NCI-H187 treated with DMSO at 0.1 percent for 48 hours (cell line): ENCODE results near the gene NOX4.
"Not testable (repeated sequence)": the region's sequence is repeated elsewhere in the genome, so short reads cannot be mapped to it uniquely, and the experiment has no call there.

Experiments
- DNase-seq: peaks from one replicate; lab custom pipeline; 2025; lab: John Stamatoyannopoulos, UW

NOX4 gene

DNA sequence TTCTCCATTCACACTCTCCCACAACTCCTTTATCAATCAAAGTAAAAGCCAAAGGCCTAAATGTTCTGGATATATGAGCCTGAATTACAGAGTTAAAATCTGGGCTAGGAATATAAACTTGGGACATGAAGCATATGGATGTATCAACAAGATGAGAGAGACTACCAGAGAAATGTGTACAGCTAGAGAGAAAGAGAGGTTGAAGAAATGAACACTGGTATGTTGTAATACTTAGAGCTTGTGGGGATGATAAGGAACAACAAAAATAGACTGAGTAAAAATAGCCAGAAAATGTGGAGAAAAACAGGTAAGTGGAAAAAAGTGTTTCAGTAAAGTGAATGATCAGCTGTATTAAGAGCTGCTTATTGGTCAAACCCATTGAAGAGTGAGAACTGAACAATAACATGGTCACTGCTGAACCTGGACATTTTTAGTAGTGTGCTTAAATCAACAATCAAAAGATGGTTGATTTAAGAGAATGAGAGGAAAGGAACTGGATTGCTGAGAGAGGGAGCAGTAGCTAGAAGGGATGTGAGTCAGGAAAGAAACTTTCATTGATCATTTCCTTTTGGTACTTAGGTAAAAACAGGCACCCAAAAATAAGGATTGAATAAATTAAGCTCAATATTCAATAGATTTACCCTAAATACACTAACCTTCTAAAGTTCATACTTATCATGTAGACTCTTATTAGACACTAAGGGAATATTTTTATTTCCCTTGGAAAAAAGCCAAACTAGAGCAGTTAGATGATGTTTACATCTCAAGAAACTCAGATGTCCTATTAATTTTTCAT lies 111.0 kb downstream of the NOX4 start:
- not testable (repeated sequence) for DNase-seq

GRCh38 chr11:89378986-89379385 lies 112.2 kb downstream of the NOX4 start:
- DNase-seq: not testable (repeated sequence)

- not testable (repeated sequence) for DNase-seq
Measured at GRCh38 chr11:89369356-89369755, 121.8 kb downstream of the NOX4 start.

GRCh38 chr11:89364856-89365255 lies 126.3 kb downstream of the NOX4 start:
- DNase-seq: not testable (repeated sequence)

DNA sequence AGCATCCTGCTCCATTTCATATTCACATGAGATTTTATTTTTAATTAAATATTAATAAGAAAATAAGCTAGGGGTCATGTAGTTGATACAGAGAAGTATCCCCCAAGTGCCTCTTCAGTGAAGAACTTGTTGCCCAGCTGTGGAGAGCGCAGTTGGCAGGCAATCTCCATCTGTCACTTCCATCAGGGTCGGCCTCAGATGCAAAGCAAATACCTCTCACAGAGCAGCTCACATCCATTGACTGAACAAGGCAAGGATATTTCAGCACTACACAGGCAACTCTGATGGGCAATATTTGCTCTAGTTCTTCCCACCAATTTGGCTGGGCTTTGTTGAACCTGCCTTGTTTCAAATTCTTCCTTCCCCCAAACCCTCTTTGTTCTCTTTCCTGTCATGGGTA lies 129.4 kb downstream of the NOX4 start:
- no peak for DNase-seq

- not testable (repeated sequence) for DNase-seq
Measured at GRCh38 chr11:89359208-89359607, 132.0 kb downstream of the NOX4 start.

GRCh38 chr11:89358761-89359160 lies 132.4 kb downstream of the NOX4 start:
- DNase-seq: no peak

GRCh38 chr11:89355646-89356045 lies 135.5 kb downstream of the NOX4 start:
- no peak for DNase-seq

DNA sequence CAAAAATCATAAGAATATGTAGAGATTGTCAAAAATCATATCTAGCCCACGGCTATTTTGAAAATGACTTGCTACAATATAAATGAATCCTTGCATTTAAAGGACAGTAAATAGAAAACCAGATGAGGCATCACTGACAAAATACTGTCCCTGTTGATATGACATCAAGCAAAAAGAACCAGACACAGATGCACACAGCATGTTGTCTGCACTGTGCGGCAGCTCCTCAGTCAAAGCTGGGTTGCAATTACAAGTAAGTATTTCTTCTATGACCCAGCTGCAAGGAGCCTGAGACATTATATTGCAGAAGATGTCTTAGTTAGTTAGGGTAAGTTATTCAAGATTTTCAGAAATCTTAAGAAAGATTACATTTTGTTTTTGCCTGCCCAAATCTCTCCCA lies 136.7 kb downstream of the NOX4 start:
- not testable (repeated sequence) for DNase-seq

GRCh38 chr11:89347071-89347470 lies 144.1 kb downstream of the NOX4 start:
- no peak for DNase-seq

DNA sequence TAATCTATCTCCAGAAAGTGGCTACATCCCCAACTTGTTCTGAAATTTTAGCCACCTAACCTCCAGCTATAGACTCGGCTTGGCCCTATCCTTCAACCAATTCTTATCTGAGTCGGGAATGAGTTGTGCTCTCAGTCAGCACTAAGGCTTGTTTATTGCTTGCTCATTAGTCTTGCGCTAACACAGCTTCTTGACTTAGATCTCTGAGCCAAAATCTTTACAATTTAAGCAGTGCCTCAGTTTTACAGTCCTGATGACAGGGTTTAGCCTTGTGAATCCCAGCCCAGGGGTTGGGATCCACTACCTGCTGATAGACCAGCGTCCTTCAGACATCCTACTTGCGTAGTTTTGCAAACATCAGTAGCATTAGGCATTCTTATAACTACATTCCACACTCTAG lies 144.6 kb downstream of the NOX4 start:
- DNase-seq: no peak

GRCh38 chr11:89342880-89343572 lies 148.1 kb downstream of the NOX4 start:
- not testable (repeated sequence) for DNase-seq

DNA sequence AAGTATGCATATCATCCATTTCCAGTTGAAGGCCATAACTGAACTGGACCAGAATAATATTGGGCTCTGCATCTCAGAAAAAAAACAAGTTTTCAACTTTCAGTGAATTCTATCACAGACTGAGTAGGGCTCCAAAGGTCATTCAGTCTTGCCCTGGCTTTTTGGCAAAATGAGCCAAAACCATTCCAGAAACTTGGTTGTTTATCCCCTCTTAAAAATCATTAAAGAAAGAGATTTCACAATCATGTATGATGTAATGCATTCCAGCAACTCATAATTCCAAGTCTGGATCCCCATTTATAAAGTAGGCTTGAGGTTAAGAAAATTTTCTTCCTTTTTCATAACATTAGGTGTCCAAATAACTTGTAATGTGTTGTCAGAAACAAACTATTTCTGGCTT lies 150.7 kb downstream of the NOX4 start:
- not testable (repeated sequence) for DNase-seq

DNA sequence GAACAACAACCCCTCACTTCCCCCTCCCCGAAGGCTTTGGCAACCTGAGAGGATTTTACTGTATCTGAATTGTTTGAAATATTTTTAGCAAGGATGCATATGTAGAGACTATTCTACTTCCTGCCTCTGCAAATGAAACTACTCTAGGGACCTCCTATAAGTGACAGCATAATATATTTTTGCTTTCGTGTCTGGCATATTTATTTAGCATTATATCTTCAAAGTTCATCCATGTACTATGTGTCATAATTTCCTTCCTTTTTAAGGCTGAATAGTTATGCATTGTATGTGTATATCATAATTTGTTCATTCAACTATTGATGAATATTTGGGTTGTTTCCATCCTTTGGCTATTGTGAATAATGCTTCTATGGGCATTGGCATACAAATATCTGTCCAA lies 153.1 kb downstream of the NOX4 start:
- not testable (repeated sequence) for DNase-seq

DNA sequence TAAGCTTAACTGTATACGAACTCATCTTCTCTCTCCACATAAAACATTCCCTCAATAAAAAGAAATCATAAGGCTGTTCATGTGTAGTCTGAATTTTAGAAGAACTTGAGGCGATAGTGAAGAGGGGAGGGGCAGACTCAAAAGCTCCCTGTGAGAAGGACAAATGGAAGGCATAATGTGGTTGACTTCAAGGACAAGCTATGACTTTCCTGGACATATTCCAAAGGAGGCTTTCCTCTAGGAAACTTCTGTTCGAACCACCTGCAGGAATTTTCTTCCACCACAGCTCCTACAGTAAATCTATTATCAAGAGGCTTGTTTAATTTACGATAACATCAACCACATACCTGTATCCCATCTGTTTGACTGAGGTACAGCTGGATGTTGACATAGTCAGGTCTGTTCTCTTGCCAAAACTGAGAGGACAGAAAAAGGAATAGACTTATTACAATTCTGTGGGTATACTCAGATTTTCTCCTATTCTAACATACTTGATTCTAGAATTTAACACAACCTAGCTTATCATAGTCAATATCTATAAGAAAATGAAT lies 154.0 kb downstream of the NOX4 start:
- DNase-seq: not testable (repeated sequence)

GRCh38 chr11:89333704-89334103 lies 157.5 kb downstream of the NOX4 start:
- DNase-seq: not testable (repeated sequence)

- DNase-seq: not testable (repeated sequence)
Measured at GRCh38 chr11:89331940-89332339, 159.2 kb downstream of the NOX4 start.

- DNase-seq: no peak
Measured at GRCh38 chr11:89327885-89328284, 163.3 kb downstream of the NOX4 start.

- DNase-seq: no peak
Measured at GRCh38 chr11:89321401-89321800, 169.8 kb downstream of the NOX4 start.

DNA sequence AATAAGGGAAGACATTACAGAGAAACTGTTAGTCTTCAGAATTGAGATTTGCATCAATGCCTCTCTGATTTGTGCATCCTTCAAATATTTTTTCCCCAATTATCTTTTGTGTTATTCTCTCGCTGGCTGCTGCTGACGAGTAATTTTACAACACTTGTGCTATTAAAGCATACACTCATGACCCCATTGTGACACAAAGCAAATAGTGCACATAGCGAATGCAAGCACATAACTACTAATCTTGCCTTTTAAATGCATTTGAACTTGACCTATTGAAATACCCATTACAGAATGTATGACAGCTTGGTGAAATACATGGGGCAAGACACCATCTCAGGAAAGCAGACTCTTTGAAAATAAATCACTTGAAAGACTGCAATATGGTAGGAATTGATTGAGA lies 180.6 kb downstream of the NOX4 start:
- not testable (repeated sequence) for DNase-seq

GRCh38 chr11:89309321-89309985 lies 181.7 kb downstream of the NOX4 start:
- not testable (repeated sequence) for DNase-seq

DNA sequence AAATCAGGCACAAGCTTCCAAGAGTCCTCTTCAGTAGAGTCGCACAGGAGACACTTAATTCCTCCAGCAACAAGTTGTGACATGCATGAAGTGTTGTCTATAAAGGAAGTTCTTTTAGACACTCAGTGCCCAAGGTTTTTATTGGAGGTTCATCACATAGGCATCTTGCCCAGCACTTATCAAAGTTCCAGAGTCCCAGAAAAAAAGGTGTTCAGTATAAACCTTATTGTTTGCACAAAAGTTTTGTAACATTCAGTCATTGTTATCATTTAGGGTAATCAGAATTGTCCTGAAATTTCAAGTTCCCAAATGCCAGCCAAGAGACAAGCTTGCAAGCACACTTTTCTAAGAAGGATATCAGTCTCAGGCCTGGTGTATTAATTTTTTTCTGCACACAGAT lies 182.9 kb downstream of the NOX4 start:
- not testable (repeated sequence) for DNase-seq
